ENCODE data around the gene DAAM1. TPM values are rescaled to one million over a fixed set of nuclear protein-coding genes. Genes with fewer than 3 reads are reported as not detected.

DAAM1 gene
- total RNA-seq, 4 donors from 2014 or later, result 25.3 to 47.2 (median 37.8) TPM

DNA sequence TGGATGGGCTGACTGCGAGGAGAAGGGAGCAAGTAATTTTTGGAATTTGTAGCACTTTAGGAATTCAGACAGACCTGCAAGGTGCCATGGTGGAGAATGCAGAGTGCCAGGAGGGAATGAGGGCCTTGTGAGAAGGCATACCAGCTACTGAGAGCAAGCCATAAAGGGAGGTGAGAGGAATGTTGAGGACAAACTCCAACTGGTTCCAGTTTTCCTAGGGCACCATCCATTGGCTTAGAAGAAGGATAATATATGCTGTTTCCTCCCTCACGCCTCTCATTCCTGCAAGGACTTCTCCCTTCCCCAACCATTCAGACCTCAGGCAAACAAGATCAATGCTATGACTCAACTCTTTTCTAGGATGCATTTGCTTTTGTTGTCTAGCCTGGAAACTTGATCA lies 11.2 kb upstream of the DAAM1 start:
- H3K36me3 ChIP-seq, result no peaks in the 10 kb centered on the region
- H3K9me3 ChIP-seq, result no peaks in the 10 kb centered on the region
- TF ChIP-seq, protein P1, sequence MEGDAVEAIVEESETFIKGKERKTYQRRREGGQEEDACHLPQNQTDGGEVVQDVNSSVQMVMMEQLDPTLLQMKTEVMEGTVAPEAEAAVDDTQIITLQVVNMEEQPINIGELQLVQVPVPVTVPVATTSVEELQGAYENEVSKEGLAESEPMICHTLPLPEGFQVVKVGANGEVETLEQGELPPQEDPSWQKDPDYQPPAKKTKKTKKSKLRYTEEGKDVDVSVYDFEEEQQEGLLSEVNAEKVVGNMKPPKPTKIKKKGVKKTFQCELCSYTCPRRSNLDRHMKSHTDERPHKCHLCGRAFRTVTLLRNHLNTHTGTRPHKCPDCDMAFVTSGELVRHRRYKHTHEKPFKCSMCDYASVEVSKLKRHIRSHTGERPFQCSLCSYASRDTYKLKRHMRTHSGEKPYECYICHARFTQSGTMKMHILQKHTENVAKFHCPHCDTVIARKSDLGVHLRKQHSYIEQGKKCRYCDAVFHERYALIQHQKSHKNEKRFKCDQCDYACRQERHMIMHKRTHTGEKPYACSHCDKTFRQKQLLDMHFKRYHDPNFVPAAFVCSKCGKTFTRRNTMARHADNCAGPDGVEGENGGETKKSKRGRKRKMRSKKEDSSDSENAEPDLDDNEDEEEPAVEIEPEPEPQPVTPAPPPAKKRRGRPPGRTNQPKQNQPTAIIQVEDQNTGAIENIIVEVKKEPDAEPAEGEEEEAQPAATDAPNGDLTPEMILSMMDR (IDR thresholded peaks at IDR 0.05), result no peak
- TF ChIP-seq POLR2A (IDR thresholded peaks at IDR 0.05), result no peak
- intact Hi-C loops (cut with DNase I), result no loop called here
- no peak for DNase-seq
- no peaks in the 10 kb centered on the region for H3K4me1 ChIP-seq
- no peak overlapping the region for H3K27ac ChIP-seq
- no peak overlapping the region for H3K4me3 ChIP-seq (replicated peaks in 1 of 3)
- no peaks in the 10 kb centered on the region for H3K27me3 ChIP-seq
- WGBS, 2 donors, result 85 to 93% methylated on average over 2 of the region's 2 CpGs

DNA sequence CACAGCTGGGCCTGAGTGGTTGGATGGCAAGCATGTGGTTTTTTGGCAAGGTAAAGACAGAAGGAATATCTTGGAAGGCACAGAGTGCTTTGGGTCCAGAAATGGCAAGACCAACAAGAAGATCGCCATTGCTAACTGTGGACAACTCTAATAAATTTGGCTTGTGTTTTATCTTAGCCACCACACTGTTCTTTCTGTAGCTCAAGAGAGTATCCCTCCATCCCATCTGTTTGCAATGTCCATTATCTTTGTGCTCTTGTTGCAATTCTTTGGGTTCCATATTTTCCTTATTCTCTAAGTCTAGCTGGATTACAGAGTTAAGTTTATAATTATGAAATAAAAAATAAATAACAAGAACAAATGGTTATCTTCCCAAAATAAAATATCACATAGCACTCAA lies 6.7 kb upstream of the DAAM1 start:
- Histone ChIP-seq H3K27ac (no peak overlapping the region), H3K36me3 (no peaks in the 10 kb centered on the region), H3K27me3 (no peaks in the 10 kb centered on the region), H3K4me1 (no peaks in the 10 kb centered on the region), H3K9me3 (no peaks in the 10 kb centered on the region), H3K4me3 (replicated peaks in 1 of 3) (no peak overlapping the region)
- TF ChIP-seq, protein P1 (IDR thresholded peaks at IDR 0.05), result no peak
- WGBS, 2 donors, result 100% methylated on average over 1 of the region's 1 CpG
- intact Hi-C loops (cut with DNase I), result loop anchor here (10.0 kb wide), 1 partner anchor 57 kb away; no protein-coding TSS in a partner anchor
- no peak for DNase-seq

- H3K9me3 ChIP-seq, result no peaks in the 10 kb centered on the region
- no peak overlapping the region for H3K27ac ChIP-seq
- no peak overlapping the region for H3K4me3 ChIP-seq (replicated peaks in 1 of 3)
- no peaks in the 10 kb centered on the region for H3K4me1 ChIP-seq
- WGBS, 2 donors, result 91 to 92% methylated on average over 5 of the region's 5 CpGs
- DNase-seq, result no peak
- TF ChIP-seq, protein P1 (IDR thresholded peaks at IDR 0.05), result no peak
- TF ChIP-seq POLR2A (IDR thresholded peaks at IDR 0.05), result no peak
- H3K27me3 ChIP-seq, result no peaks in the 10 kb centered on the region
- H3K36me3 ChIP-seq, result no peaks in the 10 kb centered on the region
- intact Hi-C loops (cut with DNase I), result loop anchor here (10.0 kb wide), 1 partner anchor 58 kb away; no protein-coding TSS in a partner anchor
Measured at GRCh38 chr14:59182641-59183040, 5.8 kb upstream of the DAAM1 start.

- no peak for TF ChIP-seq POLR2A (IDR thresholded peaks at IDR 0.05)
- TF ChIP-seq, protein P1 (IDR thresholded peaks at IDR 0.05), result no peak
- H3K4me1 ChIP-seq, result no peaks in the 10 kb centered on the region
- no peak overlapping the region for H3K4me3 ChIP-seq (replicated peaks in 1 of 3)
- H3K27me3 ChIP-seq, result no peaks in the 10 kb centered on the region
- intact Hi-C loops (cut with DNase I), result loop anchor here (10.0 kb wide), 1 partner anchor 58 kb away; no protein-coding TSS in a partner anchor
- no peaks in the 10 kb centered on the region for H3K36me3 ChIP-seq
- no peaks in the 10 kb centered on the region for H3K9me3 ChIP-seq
- H3K27ac ChIP-seq, result no peak overlapping the region
- no peak for DNase-seq
Measured at GRCh38 chr14:59183150-59183549, 5.3 kb upstream of the DAAM1 start.

GRCh38 chr14:59184396-59184795 lies 4.1 kb upstream of the DAAM1 start:
- Histone ChIP-seq H3K36me3 (no peaks in the 10 kb centered on the region), H3K4me1 (no peaks in the 10 kb centered on the region), H3K27me3 (no peaks in the 10 kb centered on the region), H3K27ac (no peak overlapping the region), H3K9me3 (no peaks in the 10 kb centered on the region), H3K4me3 (replicated peaks in 1 of 3) (no peak overlapping the region)
- TF ChIP-seq, protein P1 (IDR thresholded peaks at IDR 0.05), result no peak
- TF ChIP-seq POLR2A (IDR thresholded peaks at IDR 0.05), result no peak
- DNase-seq, result no peak
- WGBS, 2 donors, result 88 to 90% methylated on average over 3 of the region's 3 CpGs
- intact Hi-C loops (cut with DNase I), result loop anchor here (10.0 kb wide), 1 partner anchor 60 kb away; no protein-coding TSS in a partner anchor

Measured in thyroid gland (tissue), 4 donors.